Hepatocyte (in vitro differentiated cells): ENCODE results near the gene CPZ.

Experiments used
- EZH2 ChIP-seq: fragments of 200-600 bp; sonication (generic); IDR thresholded peaks from 2 replicates; pipeline ENCODE4 v1.6.1; 2016; ENCODE audit warnings: antibody characterized with exemption, mild to moderate bottlenecking, borderline replicate concordance
- EZH2phosphoT487 ChIP-seq: fragments of 200-600 bp; sonication (generic); IDR thresholded peaks from one replicate; pipeline ENCODE4 v1.6.1; 2018; ENCODE audit warnings: antibody characterized with exemption, mild to moderate bottlenecking, low read depth, moderate library complexity; ENCODE audit not compliant: unreplicated experiment, severe bottlenecking
- TF ChIP-seq, protein P1 (sequence below): fragments of 200-600 bp; sonication (generic); IDR thresholded peaks from 2 replicates; pipeline ENCODE4 v1.5.1; 2016; ENCODE audit warnings: antibody characterized with exemption, mild to moderate bottlenecking; ENCODE audit not compliant: poor library complexity

GRCh38 chr4:8655411-8656184 is 63.0 kb downstream of the CPZ start:
- TF ChIP-seq, protein P1, sequence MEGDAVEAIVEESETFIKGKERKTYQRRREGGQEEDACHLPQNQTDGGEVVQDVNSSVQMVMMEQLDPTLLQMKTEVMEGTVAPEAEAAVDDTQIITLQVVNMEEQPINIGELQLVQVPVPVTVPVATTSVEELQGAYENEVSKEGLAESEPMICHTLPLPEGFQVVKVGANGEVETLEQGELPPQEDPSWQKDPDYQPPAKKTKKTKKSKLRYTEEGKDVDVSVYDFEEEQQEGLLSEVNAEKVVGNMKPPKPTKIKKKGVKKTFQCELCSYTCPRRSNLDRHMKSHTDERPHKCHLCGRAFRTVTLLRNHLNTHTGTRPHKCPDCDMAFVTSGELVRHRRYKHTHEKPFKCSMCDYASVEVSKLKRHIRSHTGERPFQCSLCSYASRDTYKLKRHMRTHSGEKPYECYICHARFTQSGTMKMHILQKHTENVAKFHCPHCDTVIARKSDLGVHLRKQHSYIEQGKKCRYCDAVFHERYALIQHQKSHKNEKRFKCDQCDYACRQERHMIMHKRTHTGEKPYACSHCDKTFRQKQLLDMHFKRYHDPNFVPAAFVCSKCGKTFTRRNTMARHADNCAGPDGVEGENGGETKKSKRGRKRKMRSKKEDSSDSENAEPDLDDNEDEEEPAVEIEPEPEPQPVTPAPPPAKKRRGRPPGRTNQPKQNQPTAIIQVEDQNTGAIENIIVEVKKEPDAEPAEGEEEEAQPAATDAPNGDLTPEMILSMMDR = no peak
- TF ChIP-seq EZH2 (no peak), EZH2phosphoT487 (no peak)
